HL-60 (cell line): ENCODE data around the gene FGFR1OP2.
A peak's percentile ranks its signal among the peaks of the same experiment; 100 is the strongest.

Source experiments
- DNase-seq, 2 experiments: peaks; one replicate each; pipeline ENCODE4 v3.0.0-alpha.2; 2010 to 2020; ENCODE audit warnings: low read depth in 1 of 2, low spot score in 1 of 2
- H3K27ac ChIP-seq: fragments of 250-450 bp; sonication (Bioruptor Pico); replicated peaks from 2 replicates; pipeline ENCODE4 v1.5.1; 2020; ENCODE audit warnings: mild to moderate bottlenecking, moderate library complexity
- H3K27me3 ChIP-seq: fragments of 250-450 bp; sonication (Bioruptor Pico); 2 replicates; pipeline ENCODE4 v1.5.1; 2021; ENCODE audit warnings: mild to moderate bottlenecking, moderate library complexity; ENCODE audit not compliant: insufficient read depth, poor library complexity, severe bottlenecking
- H3K4me3 ChIP-seq: replicated peaks from 2 replicates; pipeline ENCODE4 v1.5.1; 2011; ENCODE audit warnings: mild to moderate bottlenecking, control low read depth, low read length; ENCODE audit not compliant: insufficient read depth
- CTCF ChIP-seq: IDR thresholded peaks from one replicate; pipeline ENCODE4 v1.5.1; 2011; ENCODE audit warnings: low read length, control low read depth, inconsistent platforms; ENCODE audit not compliant: insufficient read depth
- GABPA ChIP-seq: IDR thresholded peaks from 2 replicates; pipeline ENCODE4 v1.6.1; 2012; ENCODE audit warnings: low read depth
- POLR2AphosphoS5 ChIP-seq: IDR thresholded peaks from 2 replicates; pipeline ENCODE4 v1.6.1; 2012; ENCODE audit warnings: low read depth
- REST ChIP-seq: IDR thresholded peaks from 2 replicates; pipeline ENCODE4 v1.6.1; 2012; ENCODE audit warnings: low read depth; ENCODE audit not compliant: insufficient replicate concordance
- SPI1 ChIP-seq: IDR thresholded peaks from 2 replicates; pipeline ENCODE4 v1.6.1; 2012; ENCODE audit warnings: low read depth, mild to moderate bottlenecking, borderline replicate concordance

FGFR1OP2 gene

DNA sequence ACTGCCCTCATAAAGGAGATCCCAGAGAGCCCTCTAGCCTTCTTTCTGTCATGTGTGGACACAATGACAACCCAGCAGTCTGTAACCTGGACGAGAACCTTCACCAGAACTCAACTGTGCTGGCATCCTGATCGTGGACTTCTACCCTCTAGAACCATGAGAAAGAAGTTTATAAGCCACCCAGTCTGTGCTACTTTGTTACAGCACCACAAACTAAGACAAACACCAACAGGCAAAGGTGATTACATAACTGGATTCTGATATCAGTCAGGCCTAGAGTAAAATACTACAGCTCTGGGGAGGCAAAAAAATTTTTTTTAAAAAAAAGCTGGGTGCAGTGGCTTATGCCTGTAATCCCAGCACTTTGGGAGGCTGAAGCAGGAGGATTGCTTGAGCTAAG, 57.4 kb downstream of the FGFR1OP2 start:
- Histone ChIP-seq H3K4me3 (no peak overlapping the region), H3K27me3 (no peaks in the 10 kb centered on the region), H3K27ac (no peak overlapping the region)
- TF ChIP-seq GABPA, result no peak
- DNase-seq, result no peak

DNA sequence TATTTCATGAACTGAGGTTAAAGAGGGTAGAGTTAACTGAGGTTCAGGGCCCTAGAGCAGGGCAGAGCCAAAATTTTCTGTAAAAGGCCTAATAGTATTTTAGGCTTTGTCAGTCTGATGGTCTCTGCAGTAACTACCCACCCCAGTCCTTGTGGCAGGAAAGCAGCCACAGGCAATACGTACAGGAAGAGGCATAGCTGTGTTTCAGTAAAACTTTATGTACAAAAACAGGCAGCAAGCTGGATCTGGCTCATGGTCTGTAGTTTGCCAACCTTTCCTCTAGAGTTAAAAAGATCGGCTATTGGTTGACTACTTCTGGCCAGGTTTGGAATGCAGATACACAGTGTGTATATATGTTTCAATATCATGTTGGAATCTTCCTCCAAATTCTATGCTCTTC, 58.7 kb downstream of the FGFR1OP2 start:
- no peaks in the 10 kb centered on the region for H3K27me3 ChIP-seq
- peak overlapping the region; percentile 52 for H3K27ac ChIP-seq
- no peak for DNase-seq
- no peak overlapping the region for H3K4me3 ChIP-seq
- no peak for TF ChIP-seq REST
- no peak for TF ChIP-seq GABPA
- no peak for TF ChIP-seq SPI1
- TF ChIP-seq CTCF, result no peak
- no peak for TF ChIP-seq POLR2AphosphoS5

GRCh38 chr12:27000961-27001360, 62.7 kb downstream of the FGFR1OP2 start:
- DNase-seq, result no peak
- Histone ChIP-seq H3K4me3 (no peak overlapping the region), H3K27me3 (no peaks in the 10 kb centered on the region), H3K27ac (peak overlapping the region; percentile 49)
- TF ChIP-seq CTCF (no peak), POLR2AphosphoS5 (no peak), REST (no peak), GABPA (no peak), SPI1 (no peak)

DNA sequence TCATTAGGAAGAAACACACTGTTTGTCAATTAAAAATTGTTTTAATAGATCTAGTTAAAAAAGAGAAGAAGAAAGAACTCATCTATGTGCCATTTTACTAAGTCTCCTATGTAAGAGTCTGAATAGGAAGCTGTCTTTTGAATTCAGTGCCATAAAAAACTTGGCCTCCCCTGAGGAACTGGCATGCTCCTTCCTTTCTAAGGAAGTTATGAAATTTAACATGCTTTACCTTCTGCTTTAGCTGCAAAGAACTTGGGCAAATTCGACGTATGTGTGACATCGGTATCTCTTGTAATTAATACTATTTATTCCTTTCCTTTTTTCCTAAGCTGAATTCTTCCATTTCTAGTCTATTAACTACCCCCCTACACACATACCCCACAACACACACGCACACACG, 63.4 kb downstream of the FGFR1OP2 start:
- peak; percentile 66; the same call in 1 of the 2 replicates for TF ChIP-seq SPI1
- TF ChIP-seq CTCF, result no peak
- no peak overlapping the region for H3K4me3 ChIP-seq
- DNase-seq, result peak; percentile 62 to 64

More for the DNA sequence above, 63.4 kb downstream of the FGFR1OP2 start:
- H3K27me3 ChIP-seq, result no peaks in the 10 kb centered on the region
- peak overlapping the region; percentile 49 for H3K27ac ChIP-seq
